ENCODE measurements around the gene ENOSF1. TPM values are rescaled to one million over a fixed set of nuclear protein-coding genes. Genes with fewer than 3 reads are reported as not detected.

The ENOSF1 gene
- total and polyA plus RNA-seq, 2 donors (not counting 1 experiment from before 2014, with no cell fraction given), result 8.2 to 23.3 TPM

DNA sequence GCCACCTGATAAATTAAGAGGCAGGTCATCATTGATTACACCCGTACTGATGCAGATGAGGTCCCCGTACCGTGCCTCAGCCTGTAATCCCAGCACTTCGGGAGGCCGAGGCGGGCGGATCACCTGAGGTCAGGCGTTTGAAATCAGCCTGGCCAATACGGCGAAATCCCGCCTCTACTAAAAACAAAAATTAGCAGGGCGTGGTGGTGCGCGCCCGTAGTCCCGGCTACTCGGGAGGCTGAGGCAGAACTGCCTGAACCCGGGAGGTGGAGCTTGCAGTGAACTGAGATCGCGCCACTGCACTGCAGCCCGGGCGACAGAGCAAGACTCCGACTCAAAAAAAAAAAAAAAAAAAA lies 683 bp upstream of the ENOSF1 start:
- H3K27ac ChIP-seq (ENCODE audit: insufficient read depth, low read length), result peak overlapping the region; percentile 39
- no peaks in the 10 kb centered on the region for H3K4me1 ChIP-seq (ENCODE audit: control insufficient read depth, extremely low read depth, insufficient read depth, low read length)
- no peaks in the 10 kb centered on the region for H4K20me1 ChIP-seq (ENCODE audit: control insufficient read depth, extremely low read depth, insufficient read depth, low read length)
- H3K9ac ChIP-seq (ENCODE audit: insufficient read depth, low read length), result peak overlapping the region; percentile 26
- H3K9me3 ChIP-seq (ENCODE audit: control insufficient read depth, insufficient read depth, low read depth, low read length), result no peaks in the 10 kb centered on the region
- H3K36me3 ChIP-seq (ENCODE audit: control insufficient read depth, insufficient read depth, low read length), result peaks cover 3% of the 10 kb centered on the region
- DNase-seq (ENCODE audit: low read depth in 2 of 2), result no peak
- no peak overlapping the region for H3K4me2 ChIP-seq (ENCODE audit: extremely low read depth, insufficient read depth, low read length)
- TF ChIP-seq, protein P1, sequence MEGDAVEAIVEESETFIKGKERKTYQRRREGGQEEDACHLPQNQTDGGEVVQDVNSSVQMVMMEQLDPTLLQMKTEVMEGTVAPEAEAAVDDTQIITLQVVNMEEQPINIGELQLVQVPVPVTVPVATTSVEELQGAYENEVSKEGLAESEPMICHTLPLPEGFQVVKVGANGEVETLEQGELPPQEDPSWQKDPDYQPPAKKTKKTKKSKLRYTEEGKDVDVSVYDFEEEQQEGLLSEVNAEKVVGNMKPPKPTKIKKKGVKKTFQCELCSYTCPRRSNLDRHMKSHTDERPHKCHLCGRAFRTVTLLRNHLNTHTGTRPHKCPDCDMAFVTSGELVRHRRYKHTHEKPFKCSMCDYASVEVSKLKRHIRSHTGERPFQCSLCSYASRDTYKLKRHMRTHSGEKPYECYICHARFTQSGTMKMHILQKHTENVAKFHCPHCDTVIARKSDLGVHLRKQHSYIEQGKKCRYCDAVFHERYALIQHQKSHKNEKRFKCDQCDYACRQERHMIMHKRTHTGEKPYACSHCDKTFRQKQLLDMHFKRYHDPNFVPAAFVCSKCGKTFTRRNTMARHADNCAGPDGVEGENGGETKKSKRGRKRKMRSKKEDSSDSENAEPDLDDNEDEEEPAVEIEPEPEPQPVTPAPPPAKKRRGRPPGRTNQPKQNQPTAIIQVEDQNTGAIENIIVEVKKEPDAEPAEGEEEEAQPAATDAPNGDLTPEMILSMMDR (conservative IDR thresholded peaks at IDR 0.05 in 1 of 2, IDR thresholded peaks at IDR 0.05 in 1 of 2; ENCODE audit: low read depth in 1 of 2, low read length in 2 of 2), result no peak
- no peak for TF ChIP-seq EZH2 (IDR thresholded peaks at IDR 0.05; ENCODE audit: low read length, missing control alignments)
- H3K27me3 ChIP-seq (ENCODE audit: control insufficient read depth, insufficient read depth, low read length), result no peaks in the 10 kb centered on the region
- H2AFZ ChIP-seq (ENCODE audit: low read length), result peak overlapping the region; percentile 65
- peak overlapping the region in 2 of 4 experiments; percentile 47 to 83 for H3K4me3 ChIP-seq (replicated peaks in 1 of 4; ENCODE audit: control extremely low read depth in 1 of 4, insufficient read depth in 1 of 4, low read depth in 3 of 4, low read length in 4 of 4)
- peaks cover 10% of the 10 kb centered on the region for H3K79me2 ChIP-seq (ENCODE audit: control insufficient read depth, insufficient read depth, low read length)

DNA sequence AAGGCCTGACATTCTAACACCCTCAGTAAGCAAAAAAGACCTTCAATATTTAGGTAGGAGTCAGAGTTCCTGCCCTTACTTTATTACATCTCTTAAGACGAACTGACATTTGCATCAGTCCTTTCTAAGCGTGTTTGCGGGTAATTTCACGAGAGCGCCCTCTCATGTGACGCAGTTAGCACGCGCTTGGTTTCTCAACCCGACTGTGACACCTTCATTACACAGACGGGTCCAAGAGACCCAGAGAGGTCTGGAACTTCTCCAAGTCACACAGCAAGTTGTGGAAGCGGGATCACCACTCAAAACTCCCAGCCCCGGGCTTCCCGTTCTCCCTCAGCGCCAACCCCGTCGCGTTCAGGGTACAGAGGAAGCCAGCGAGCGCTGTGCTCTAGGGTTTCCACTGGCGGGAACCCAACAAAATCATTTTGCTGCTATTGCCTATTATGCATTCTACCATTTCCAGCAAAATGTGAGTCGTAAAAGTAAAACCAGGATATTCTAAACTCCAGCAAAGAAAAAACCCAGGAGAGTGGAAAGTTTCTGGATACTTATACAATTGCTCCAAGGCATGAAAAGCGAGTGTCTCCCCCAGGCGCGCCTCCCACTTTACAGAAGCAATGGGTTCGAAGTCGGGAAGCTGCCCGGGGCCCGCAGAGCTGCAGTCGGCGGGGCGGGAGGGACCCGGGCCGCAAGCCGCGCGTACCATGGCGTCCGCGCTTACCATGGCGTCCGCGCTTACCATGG lies 601 bp downstream of the ENOSF1 start:
- H4K20me1 ChIP-seq (ENCODE audit: control insufficient read depth, extremely low read depth, insufficient read depth, low read length), result no peaks in the 10 kb centered on the region

DNA sequence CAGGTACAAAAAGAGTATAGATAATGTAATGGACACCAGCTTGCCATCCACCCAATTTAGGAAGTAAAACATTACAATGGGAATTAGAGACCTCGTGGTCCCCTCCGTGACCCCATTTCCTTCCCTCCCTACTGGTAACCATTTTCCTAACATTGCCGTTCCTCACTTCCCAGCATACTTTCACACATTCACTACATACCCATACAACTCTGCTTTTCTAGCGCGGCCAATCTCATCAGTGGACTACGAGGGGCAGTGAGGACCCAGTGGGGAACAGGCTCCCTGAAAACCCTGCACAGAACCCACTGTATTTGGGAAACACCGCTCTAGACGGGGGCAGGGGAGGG lies 1.1 kb downstream of the ENOSF1 start:
- no peaks in the 10 kb centered on the region for H4K20me1 ChIP-seq (ENCODE audit: control insufficient read depth, extremely low read depth, insufficient read depth, low read length)
- H2AFZ ChIP-seq (ENCODE audit: low read length), result peak overlapping the region; percentile 68
- peak overlapping the region; percentile 90 for H3K27ac ChIP-seq (ENCODE audit: insufficient read depth, low read length)
- H3K9ac ChIP-seq (ENCODE audit: insufficient read depth, low read length), result peak overlapping the region; percentile 59
- peak overlapping the region; percentile 83 to 93 (median 89) for H3K4me3 ChIP-seq (replicated peaks in 1 of 4; ENCODE audit: control extremely low read depth in 1 of 4, insufficient read depth in 1 of 4, low read depth in 3 of 4, low read length in 4 of 4)
- peaks cover 10% of the 10 kb centered on the region for H3K79me2 ChIP-seq (ENCODE audit: control insufficient read depth, insufficient read depth, low read length)
- peak overlapping the region; percentile 97 for H3K4me2 ChIP-seq (ENCODE audit: extremely low read depth, insufficient read depth, low read length)
- TF ChIP-seq, protein P1 (conservative IDR thresholded peaks at IDR 0.05 in 1 of 2, IDR thresholded peaks at IDR 0.05 in 1 of 2; ENCODE audit: low read depth in 1 of 2, low read length in 2 of 2), result no peak
- TF ChIP-seq EZH2 (IDR thresholded peaks at IDR 0.05; ENCODE audit: low read length, missing control alignments), result no peak
- peaks cover 3% of the 10 kb centered on the region for H3K36me3 ChIP-seq (ENCODE audit: control insufficient read depth, insufficient read depth, low read length)
- DNase-seq (ENCODE audit: low read depth in 2 of 2), result no peak
- no peaks in the 10 kb centered on the region for H3K9me3 ChIP-seq (ENCODE audit: control insufficient read depth, insufficient read depth, low read depth, low read length)
- no peaks in the 10 kb centered on the region for H3K27me3 ChIP-seq (ENCODE audit: control insufficient read depth, insufficient read depth, low read length)
- no peaks in the 10 kb centered on the region for H3K4me1 ChIP-seq (ENCODE audit: control insufficient read depth, extremely low read depth, insufficient read depth, low read length)

More for the DNA sequence above, 601 bp downstream of the ENOSF1 start:
- Histone ChIP-seq H3K27ac (ENCODE audit: insufficient read depth, low read length) (peak overlapping the region; percentile 90), H3K79me2 (ENCODE audit: control insufficient read depth, insufficient read depth, low read length) (peaks cover 10% of the 10 kb centered on the region), H3K9ac (ENCODE audit: insufficient read depth, low read length) (peak overlapping the region; percentile 91), H3K9me3 (ENCODE audit: control insufficient read depth, insufficient read depth, low read depth, low read length) (no peaks in the 10 kb centered on the region), H3K4me2 (ENCODE audit: extremely low read depth, insufficient read depth, low read length) (peak overlapping the region; percentile 97), H3K36me3 (ENCODE audit: control insufficient read depth, insufficient read depth, low read length) (peaks cover 3% of the 10 kb centered on the region), H2AFZ (ENCODE audit: low read length) (peak overlapping the region; percentile 68), H3K4me3 (replicated peaks in 1 of 4; ENCODE audit: control extremely low read depth in 1 of 4, insufficient read depth in 1 of 4, low read depth in 3 of 4, low read length in 4 of 4) (peak overlapping the region; percentile 83 to 93 (median 89)), H3K27me3 (ENCODE audit: control insufficient read depth, insufficient read depth, low read length) (no peaks in the 10 kb centered on the region), H3K4me1 (ENCODE audit: control insufficient read depth, extremely low read depth, insufficient read depth, low read length) (no peaks in the 10 kb centered on the region)
- DNase-seq (ENCODE audit: low read depth in 2 of 2), result peak; percentile 76 to 96
- TF ChIP-seq, protein P1 (conservative IDR thresholded peaks at IDR 0.05 in 1 of 2, IDR thresholded peaks at IDR 0.05 in 1 of 2; ENCODE audit: low read depth in 1 of 2, low read length in 2 of 2), result peak in 1 of 2 donors; percentile 1
- TF ChIP-seq EZH2 (IDR thresholded peaks at IDR 0.05; ENCODE audit: low read length, missing control alignments), result no peak
